Activated naive CD8-positive, alpha-beta T cell treated with anti-CD3 and anti-CD28 coated beads, Interleukin-2, amount 10 ng/mL, durations not matched to agents 7 days and 5 days (primary cell): ENCODE results near the gene ZMYND10. TPM values are rescaled to one million over a fixed set of nuclear protein-coding genes. Genes with fewer than 3 reads are reported as not detected.
A peak's percentile ranks its signal among the peaks of the same experiment; 100 is the strongest.

Source experiments
- ATAC-seq: fragments of 150-1000 bp; cut with Tn5 transposase; one replicate; pipeline ENCODE4 v1.10.0; 2021; ENCODE audit warnings: low read depth, moderate library complexity
- POLR2A ChIA-PET: fragments of 350-600 bp; sonication (Branson Sonifier 250); formaldehyde crosslinking; loops from one replicate; lab custom pipeline; 2021; ENCODE audit warnings: antibody characterized with exemption; lab: Charles Lee
- DNase-seq: peaks from one replicate; pipeline ENCODE4 v3.0.0; 2021
- H3K27ac Mint-ChIP-seq: one replicate; pipeline ENCODE4 v1.8.0; 2022; ENCODE audit warnings: mild to moderate bottlenecking, mixed read lengths
- H3K27me3 Mint-ChIP-seq: one replicate; pipeline ENCODE4 v1.8.0; 2022; ENCODE audit warnings: mild to moderate bottlenecking, moderate library complexity, mixed read lengths
- H3K36me3 Mint-ChIP-seq: one replicate; pipeline ENCODE4 v1.8.0; 2021; ENCODE audit warnings: mild to moderate bottlenecking, mixed read lengths
- H3K4me1 Mint-ChIP-seq: one replicate; pipeline ENCODE4 v1.8.0; 2021; ENCODE audit warnings: mixed read lengths
- H3K4me3 Mint-ChIP-seq: one replicate; pipeline ENCODE4 v1.8.0; 2022; ENCODE audit warnings: mild to moderate bottlenecking, moderate library complexity, mixed read lengths
- H3K9me3 Mint-ChIP-seq: one replicate; pipeline ENCODE4 v1.8.0; 2021; ENCODE audit warnings: mixed read lengths
- total RNA-seq, 2 experiments: library from RNA; stranded (reverse); gene quantifications; one replicate each; pipeline ENCODE4 v1.2.3, GENCODE V29; 2021

ZMYND10 gene
- total RNA-seq, 2 experiments from 2014 or later = 2.2 to 2.7 TPM

- peak; percentile 98 for ATAC-seq
These were observed 53.1 kb downstream of the ZMYND10 start, which contains the start of gene IFRD2 for GRCh38 chr3:50292159-50293078. Gene IFRD2, minus strand, starts transcription at chr3:50292429. Its CDS starts 155 bp downstream, at chr3:50292274.

More at GRCh38 chr3:50292159-50293078, 53.1 kb downstream of the ZMYND10 start, which contains the start of gene IFRD2:
- peak; percentile 90 for DNase-seq
- Mint-ChIP-seq H3K27ac (peak within 1 kb of the TSS; percentile 99), H3K4me3 (peak within 1 kb of the TSS; percentile 88), H3K36me3 (peaks cover 3% of the 10 kb centered on the region), H3K9me3 (no peaks in the 10 kb centered on the region), H3K27me3 (no peaks in the 10 kb centered on the region), H3K4me1 (peaks cover 15% of the 10 kb centered on the region)
- POLR2A ChIA-PET = interaction anchor here (0.9 to 2.1 kb wide), 14 partner anchors 11 to 296 kb away, joined by 3 to 19 read pairs (median 4); partner anchors contain the start of genes CYB561D2, LSMEM2, NPRL2 and TUSC2

Other genes with a start within 250 kb of the ZMYND10 start
- under 1 TPM in 1 of 2 experiments, not detected in 1; 0.09 TPM for gene SEMA3F, start 190.4 kb downstream of the ZMYND10 start, total RNA-seq
- not detected for gene GNAT1, start 154.1 kb downstream of the ZMYND10 start, total RNA-seq
- gene SLC38A3, start 140.5 kb downstream of the ZMYND10 start, total RNA-seq = not detected
- gene GNAI2, start 109.5 kb downstream of the ZMYND10 start, total RNA-seq = 100 to 1,000 TPM; 435 to 448 TPM
- 1 to 10 TPM in 1 of 2 experiments, under 1 TPM in 1; 0.36 to 1.0 TPM for gene SEMA3B, start 76.6 kb downstream of the ZMYND10 start, total RNA-seq
- gene LSMEM2, start 66.6 kb downstream of the ZMYND10 start, total RNA-seq = not detected
- gene IFRD2, start 53.3 kb downstream of the ZMYND10 start, total RNA-seq = 10 to 100 TPM; 50.0 to 59.0 TPM
- 1 to 10 TPM; 5.9 to 7.0 TPM for gene HYAL3, start 46.3 kb downstream of the ZMYND10 start, total RNA-seq
- 10 to 100 TPM; 34.3 to 37.7 TPM for gene NAA80, start 46.3 kb downstream of the ZMYND10 start, total RNA-seq
- gene HYAL1, start 42.2 kb downstream of the ZMYND10 start, total RNA-seq = under 1 TPM; 0.25 to 0.28 TPM
- gene HYAL2, start 23.0 kb downstream of the ZMYND10 start, total RNA-seq = 1 to 10 TPM; 4.9 to 5.1 TPM
- gene TUSC2, start 17.5 kb downstream of the ZMYND10 start, total RNA-seq = 10 to 100 TPM; 20.2 to 20.8 TPM
- 100 to 1,000 TPM; 183 to 188 TPM for gene RASSF1, start 4.9 kb downstream of the ZMYND10 start, total RNA-seq
- 10 to 100 TPM; 55.8 to 58.2 TPM for gene NPRL2, start 5.0 kb upstream of the ZMYND10 start, total RNA-seq
- 10 to 100 TPM; 35.0 to 38.9 TPM for gene CYB561D2, start 5.1 kb upstream of the ZMYND10 start, total RNA-seq
- 10 to 100 TPM; 23.4 to 24.4 TPM for gene TMEM115, start 13.8 kb upstream of the ZMYND10 start, total RNA-seq
- 1 to 10 TPM; 2.1 to 2.5 TPM for gene CACNA2D2, start 157.9 kb upstream of the ZMYND10 start, total RNA-seq
- 10 to 100 TPM; 53.2 to 58.4 TPM for gene C3orf18, start 222.0 kb upstream of the ZMYND10 start, total RNA-seq
- 100 to 1,000 TPM in 1 of 2 experiments, 10 to 100 TPM in 1; 97.4 to 102 TPM for gene HEMK1, start 223.8 kb upstream of the ZMYND10 start, total RNA-seq